ENCODE results near the gene VWA3B. TPM values are rescaled to one million over a fixed set of nuclear protein-coding genes. Genes with fewer than 3 reads are reported as not detected.

VWA3B gene
- polyA plus RNA-seq, 1 donor (not counting 4 experiments of a cell fraction or from before 2014, with no cell fraction given) = not detected

GRCh38 chr2:98356729-98357128 is 269.8 kb downstream of the VWA3B start:
- Histone ChIP-seq H4K20me1 (ENCODE audit: control insufficient read depth, extremely low read depth, insufficient read depth, low read length) (no peaks in the 10 kb centered on the region), H3K4me2 (ENCODE audit: control insufficient read depth, extremely low read depth, insufficient read depth, low read depth, low read length) (no peak overlapping the region), H3K27me3 (ENCODE audit: control insufficient read depth, extremely low read depth, insufficient read depth, low read length) (no peaks in the 10 kb centered on the region), H3K4me3 (ENCODE audit: control insufficient read depth in 2 of 3, extremely low read depth in 1 of 3, insufficient read depth in 2 of 3, low read depth in 1 of 3, low read length in 3 of 3) (no peak overlapping the region), H3K27ac (ENCODE audit: control insufficient read depth, insufficient read depth, low read length) (no peak overlapping the region), H3K9ac (ENCODE audit: control insufficient read depth, extremely low read depth, insufficient read depth, low read length) (no peak overlapping the region), H3K79me2 (ENCODE audit: control insufficient read depth, insufficient read depth, low read length) (no peaks in the 10 kb centered on the region), H3K9me3 (ENCODE audit: control insufficient read depth, low read depth, low read length) (no peaks in the 10 kb centered on the region), H3K9me1 (ENCODE audit: control insufficient read depth, extremely low read depth, insufficient read depth, low read length) (no peaks in the 10 kb centered on the region), H2AFZ (ENCODE audit: control insufficient read depth, low read length) (no peak overlapping the region), H3K36me3 (ENCODE audit: control insufficient read depth in 2 of 2, extremely low read depth in 1 of 2, insufficient read depth in 2 of 2, low read length in 2 of 2) (no peaks in the 10 kb centered on the region), H3K4me1 (ENCODE audit: control insufficient read depth, extremely low read depth, insufficient read depth, low read length) (no peaks in the 10 kb centered on the region)
- dilution Hi-C loops (cut with MboI; ENCODE audit: extremely low pct_ligation_motif_present, low sequenced_read_pairs) = no loop called here
- TF ChIP-seq, protein P1, sequence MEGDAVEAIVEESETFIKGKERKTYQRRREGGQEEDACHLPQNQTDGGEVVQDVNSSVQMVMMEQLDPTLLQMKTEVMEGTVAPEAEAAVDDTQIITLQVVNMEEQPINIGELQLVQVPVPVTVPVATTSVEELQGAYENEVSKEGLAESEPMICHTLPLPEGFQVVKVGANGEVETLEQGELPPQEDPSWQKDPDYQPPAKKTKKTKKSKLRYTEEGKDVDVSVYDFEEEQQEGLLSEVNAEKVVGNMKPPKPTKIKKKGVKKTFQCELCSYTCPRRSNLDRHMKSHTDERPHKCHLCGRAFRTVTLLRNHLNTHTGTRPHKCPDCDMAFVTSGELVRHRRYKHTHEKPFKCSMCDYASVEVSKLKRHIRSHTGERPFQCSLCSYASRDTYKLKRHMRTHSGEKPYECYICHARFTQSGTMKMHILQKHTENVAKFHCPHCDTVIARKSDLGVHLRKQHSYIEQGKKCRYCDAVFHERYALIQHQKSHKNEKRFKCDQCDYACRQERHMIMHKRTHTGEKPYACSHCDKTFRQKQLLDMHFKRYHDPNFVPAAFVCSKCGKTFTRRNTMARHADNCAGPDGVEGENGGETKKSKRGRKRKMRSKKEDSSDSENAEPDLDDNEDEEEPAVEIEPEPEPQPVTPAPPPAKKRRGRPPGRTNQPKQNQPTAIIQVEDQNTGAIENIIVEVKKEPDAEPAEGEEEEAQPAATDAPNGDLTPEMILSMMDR (optimal IDR thresholded peaks at IDR 0.05 in 1 of 3, IDR thresholded peaks at IDR 0.05 in 1 of 3, conservative IDR thresholded peaks at IDR 0.05 in 1 of 3; ENCODE audit: extremely low read depth in 1 of 3, insufficient read depth in 2 of 3, low read length in 3 of 3) = no peak
- no peak for TF ChIP-seq EZH2 (IDR thresholded peaks at IDR 0.05; ENCODE audit: low read length)
- DNase-seq (ENCODE audit: low read depth, low spot score) (no peak), FAIRE-seq (no peak)

DNA sequence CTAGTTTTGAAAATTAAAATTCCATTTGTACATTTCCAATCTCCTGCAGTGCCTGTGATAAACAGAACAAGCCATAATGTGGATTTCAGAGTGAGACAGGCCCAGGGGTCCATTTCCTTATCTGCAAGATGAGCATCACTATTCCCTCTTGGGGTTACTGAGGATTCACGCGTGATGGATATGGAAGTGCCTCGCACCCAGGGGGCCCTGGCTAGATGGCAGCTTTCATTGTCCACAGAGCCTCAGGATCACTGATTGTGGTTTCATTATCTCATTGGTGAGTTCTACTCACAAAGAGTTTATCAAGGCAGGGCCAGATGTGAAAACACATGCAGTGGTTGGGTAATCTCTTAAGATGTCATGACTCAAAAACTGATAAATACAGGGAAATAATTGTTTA is 270.9 kb downstream of the VWA3B start:
- Histone ChIP-seq H3K36me3 (ENCODE audit: control insufficient read depth in 2 of 2, extremely low read depth in 1 of 2, insufficient read depth in 2 of 2, low read length in 2 of 2) (no peaks in the 10 kb centered on the region), H3K9me3 (ENCODE audit: control insufficient read depth, low read depth, low read length) (no peaks in the 10 kb centered on the region), H2AFZ (ENCODE audit: control insufficient read depth, low read length) (no peak overlapping the region), H3K9me1 (ENCODE audit: control insufficient read depth, extremely low read depth, insufficient read depth, low read length) (no peaks in the 10 kb centered on the region), H3K9ac (ENCODE audit: control insufficient read depth, extremely low read depth, insufficient read depth, low read length) (no peak overlapping the region), H4K20me1 (ENCODE audit: control insufficient read depth, extremely low read depth, insufficient read depth, low read length) (no peaks in the 10 kb centered on the region), H3K4me3 (ENCODE audit: control insufficient read depth in 2 of 3, extremely low read depth in 1 of 3, insufficient read depth in 2 of 3, low read depth in 1 of 3, low read length in 3 of 3) (no peak overlapping the region), H3K4me1 (ENCODE audit: control insufficient read depth, extremely low read depth, insufficient read depth, low read length) (no peaks in the 10 kb centered on the region), H3K4me2 (ENCODE audit: control insufficient read depth, extremely low read depth, insufficient read depth, low read depth, low read length) (no peak overlapping the region), H3K79me2 (ENCODE audit: control insufficient read depth, insufficient read depth, low read length) (no peaks in the 10 kb centered on the region), H3K27me3 (ENCODE audit: control insufficient read depth, extremely low read depth, insufficient read depth, low read length) (no peaks in the 10 kb centered on the region), H3K27ac (ENCODE audit: control insufficient read depth, insufficient read depth, low read length) (no peak overlapping the region)
- TF ChIP-seq, protein P1 (optimal IDR thresholded peaks at IDR 0.05 in 1 of 3, IDR thresholded peaks at IDR 0.05 in 1 of 3, conservative IDR thresholded peaks at IDR 0.05 in 1 of 3; ENCODE audit: extremely low read depth in 1 of 3, insufficient read depth in 2 of 3, low read length in 3 of 3) = no peak
- no peak for TF ChIP-seq EZH2 (IDR thresholded peaks at IDR 0.05; ENCODE audit: low read length)
- dilution Hi-C loops (cut with MboI; ENCODE audit: extremely low pct_ligation_motif_present, low sequenced_read_pairs) = no loop called here
- DNase-seq (ENCODE audit: low read depth, low spot score) (no peak), FAIRE-seq (no peak)

Measured in keratinocyte (primary cell).